ENCODE results near the gene SIRPA.

The SIRPA gene

GRCh38 chr20:1894951-1895673, at the start of gene SIRPA:
Gene SIRPA, plus strand, starts transcription at chr20:1895407. Its CDS starts 41 bp downstream, at chr20:1895448.
- DNase-seq: peak; percentile 26

- DNase-seq: no peak
Measured at GRCh38 chr20:1845701-1846100, 49.5 kb upstream of the SIRPA start.

- DNase-seq: no peak
Measured at GRCh38 chr20:1846341-1846740, 48.9 kb upstream of the SIRPA start.

- no peak for DNase-seq
Measured at GRCh38 chr20:1846876-1847275, 48.3 kb upstream of the SIRPA start.

GRCh38 chr20:1847780-1848179, 47.4 kb upstream of the SIRPA start:
- no peak for DNase-seq

GRCh38 chr20:1848373-1848772, 46.8 kb upstream of the SIRPA start:
- DNase-seq: no peak

- DNase-seq: no peak
Measured at GRCh38 chr20:1851396-1851795, 43.8 kb upstream of the SIRPA start.

- no peak for DNase-seq
Measured at GRCh38 chr20:1853473-1853872, 41.7 kb upstream of the SIRPA start.

- no peak for DNase-seq
Measured at GRCh38 chr20:1854246-1854645, 41.0 kb upstream of the SIRPA start.

GRCh38 chr20:1855109-1855508, 40.1 kb upstream of the SIRPA start:
- DNase-seq: no peak

GRCh38 chr20:1855690-1856089, 39.5 kb upstream of the SIRPA start:
- DNase-seq: no peak

GRCh38 chr20:1856424-1856823, 38.8 kb upstream of the SIRPA start:
- no peak for DNase-seq

GRCh38 chr20:1857466-1857865, 37.7 kb upstream of the SIRPA start:
- no peak for DNase-seq

GRCh38 chr20:1858871-1859270, 36.3 kb upstream of the SIRPA start:
- DNase-seq: peak; percentile 13

GRCh38 chr20:1860446-1860845, 34.8 kb upstream of the SIRPA start:
- DNase-seq: no peak

- DNase-seq: no peak
Measured at GRCh38 chr20:1861347-1861976, 33.7 kb upstream of the SIRPA start.

GRCh38 chr20:1861996-1862662, 33.1 kb upstream of the SIRPA start:
- no peak for DNase-seq

- DNase-seq: no peak
Measured at GRCh38 chr20:1862663-1863053, 32.5 kb upstream of the SIRPA start.

GRCh38 chr20:1863296-1863695, 31.9 kb upstream of the SIRPA start:
- no peak for DNase-seq

- no peak for DNase-seq
Measured at GRCh38 chr20:1866834-1867233, 28.4 kb upstream of the SIRPA start.

- DNase-seq: peak; percentile 55
Measured at GRCh38 chr20:1867495-1868260, 27.5 kb upstream of the SIRPA start.

- DNase-seq: no peak
Measured at GRCh38 chr20:1868856-1869255, 26.4 kb upstream of the SIRPA start.

GRCh38 chr20:1870323-1870722, 24.9 kb upstream of the SIRPA start:
- no peak for DNase-seq
